NCI-H345 (cell line): ENCODE results near the gene VDR.
"Not testable (repeated sequence)": the region's sequence is repeated elsewhere in the genome, so short reads cannot be mapped to it uniquely, and the experiment has no call there.

ENCODE experiments used
- DNase-seq: peaks from one replicate; lab custom pipeline; 2025; lab: John Stamatoyannopoulos, UW

Gene VDR

GRCh38 chr12:47846294-47846996 is 58.3 kb downstream of the VDR start:
- no peak for DNase-seq

- DNase-seq = no peak
These were observed 59.7 kb downstream of the VDR start for GRCh38 chr12:47845081-47845480.

DNA sequence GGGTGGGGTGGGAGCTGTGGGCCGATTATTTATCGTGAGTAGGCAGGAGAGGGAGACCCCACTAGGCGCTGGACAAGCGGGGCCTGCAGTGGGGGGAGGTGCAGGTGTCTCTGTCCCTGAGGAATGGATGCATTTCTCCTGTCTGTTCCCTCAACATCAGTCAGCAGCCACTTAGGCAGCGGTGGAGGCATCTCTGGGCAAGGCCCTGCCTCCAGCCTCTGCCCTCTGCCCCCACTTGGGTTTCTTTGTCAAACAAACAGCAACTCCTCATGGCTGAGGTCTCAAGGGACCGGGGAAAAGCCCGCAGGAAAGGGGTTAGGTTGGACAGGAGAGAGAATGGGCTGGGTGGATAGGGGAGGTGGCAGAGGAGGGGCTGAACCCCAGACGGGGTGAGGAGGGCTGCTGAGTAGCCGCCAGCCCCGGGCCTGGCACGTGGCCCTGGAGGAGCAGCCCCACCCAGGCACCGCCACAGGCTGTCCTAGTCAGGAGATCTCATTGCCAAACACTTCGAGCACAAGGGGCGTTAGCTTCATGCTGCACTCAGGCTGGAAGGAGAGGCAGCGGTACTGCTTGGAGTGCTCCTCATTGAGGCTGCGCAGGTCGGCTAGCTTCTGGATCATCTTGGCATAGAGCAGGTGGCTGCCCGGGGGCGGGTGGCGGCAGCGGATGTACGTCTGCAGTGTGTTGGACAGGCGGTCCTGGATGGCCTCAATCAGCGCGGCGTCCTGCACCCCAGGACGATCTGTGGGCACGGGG is 60.4 kb downstream of the VDR start:
- no peak for DNase-seq

DNA sequence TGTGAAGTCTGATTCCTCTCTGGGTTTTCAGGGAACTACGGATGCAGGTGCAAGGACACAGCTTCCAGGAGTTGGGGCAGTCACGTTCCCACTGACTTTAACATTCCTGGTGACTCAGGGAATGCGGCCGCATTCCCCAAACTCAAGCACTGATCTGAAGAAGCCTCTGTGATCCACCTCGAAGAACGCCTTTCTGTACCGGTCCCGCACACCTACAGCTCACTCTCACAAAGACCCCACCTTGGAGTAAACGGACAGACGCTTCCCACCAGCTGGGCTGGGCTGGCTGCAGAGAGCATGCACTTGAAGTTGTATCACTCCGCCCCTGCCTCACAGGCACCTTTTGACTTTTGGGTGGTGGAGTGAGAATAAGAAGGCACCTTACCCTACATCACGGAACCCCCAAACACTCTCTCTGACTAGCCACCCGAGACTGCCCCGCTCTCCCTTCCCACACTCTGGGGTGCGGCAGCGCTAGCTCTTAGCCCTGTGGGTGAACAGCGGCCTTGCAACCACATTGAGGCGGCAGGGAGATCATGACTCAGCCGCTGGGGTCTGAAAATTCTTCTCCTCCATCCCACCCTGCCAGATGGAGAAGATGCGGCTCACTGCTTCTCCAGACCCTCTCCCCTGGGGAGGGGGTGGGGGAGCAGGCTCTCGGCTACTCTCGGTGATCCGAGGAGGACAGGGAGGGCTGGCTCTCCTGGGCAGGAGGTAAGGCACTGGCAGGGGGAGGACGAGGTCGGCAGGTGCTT is 61.4 kb downstream of the VDR start:
- no peak for DNase-seq

DNA sequence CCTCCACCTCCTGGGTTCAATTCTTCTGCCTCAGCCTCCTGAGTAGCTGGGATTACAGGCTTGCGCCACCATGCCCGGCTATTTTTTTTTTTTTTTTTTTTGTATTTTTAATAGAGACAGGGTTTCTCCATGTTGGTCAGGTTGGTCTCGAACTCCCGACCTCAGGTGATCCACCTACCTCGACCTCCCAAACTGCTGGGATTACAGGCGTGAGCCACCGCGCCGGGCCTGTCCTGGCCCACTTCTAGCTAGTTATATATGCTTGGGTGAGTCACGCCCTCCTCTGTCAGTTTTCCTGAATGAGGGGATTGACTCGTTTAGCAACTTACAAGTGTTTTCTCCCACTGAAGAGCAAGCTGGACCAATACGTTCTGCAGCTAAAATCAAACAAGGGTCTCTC is 62.3 kb downstream of the VDR start:
- DNase-seq = not testable (repeated sequence)

- no peak for DNase-seq
These were observed 62.9 kb downstream of the VDR start for GRCh38 chr12:47841910-47842309.

- no peak for DNase-seq
These were observed 63.3 kb downstream of the VDR start for GRCh38 chr12:47841501-47841900.

DNA sequence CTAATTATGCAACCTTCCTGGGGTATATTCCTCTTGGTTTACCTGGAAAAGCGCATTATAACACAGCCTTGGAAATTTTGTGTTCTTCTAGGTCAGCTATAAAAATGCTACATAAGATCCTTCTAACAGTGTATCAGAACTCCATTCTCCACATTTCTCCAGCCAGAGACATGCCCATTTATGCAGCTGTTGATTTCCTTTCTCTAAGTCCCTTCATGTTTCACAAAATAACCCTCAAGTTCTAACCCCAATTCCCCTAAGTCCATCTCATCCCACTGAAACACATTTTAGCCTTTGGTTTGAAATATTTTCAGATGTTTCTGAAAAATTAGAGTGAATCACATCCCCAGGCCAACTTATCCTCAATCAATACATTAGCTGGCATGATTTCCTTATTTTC is 64.2 kb downstream of the VDR start:
- DNase-seq = no peak

DNA sequence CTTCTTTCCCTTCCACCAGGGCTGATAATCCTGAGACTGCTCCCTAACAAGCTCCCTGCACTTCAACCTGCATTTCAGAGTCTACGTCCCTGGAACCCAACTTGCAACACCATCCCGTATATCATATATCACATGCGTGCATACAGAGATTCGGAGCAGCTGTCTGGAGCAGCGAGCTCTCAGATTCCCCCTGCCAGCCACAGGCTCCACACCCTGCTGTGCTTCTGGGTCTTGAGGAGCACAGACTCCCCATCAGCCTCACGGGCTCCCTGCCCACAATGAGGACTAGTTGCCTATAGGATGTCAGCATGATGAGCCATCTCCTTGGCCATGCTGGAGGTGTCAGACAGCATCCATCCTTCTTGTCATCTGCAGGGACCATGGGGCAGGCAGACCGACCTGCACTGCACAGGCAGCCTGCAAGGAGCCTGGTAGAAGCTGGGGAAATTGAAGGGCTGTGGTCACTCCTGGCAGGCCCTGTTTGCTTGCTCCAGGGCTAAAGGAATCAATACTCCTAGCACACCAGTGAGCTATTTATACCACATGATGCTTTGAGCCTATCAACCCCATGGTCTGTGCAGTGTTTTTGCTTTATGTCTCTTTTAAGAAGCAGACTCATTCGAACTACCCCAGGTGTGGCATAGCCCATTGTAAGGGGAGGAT is 65.4 kb downstream of the VDR start:
- DNase-seq = no peak

- DNase-seq = no peak
These were observed 66.4 kb downstream of the VDR start for GRCh38 chr12:47838286-47838931.

GRCh38 chr12:47837190-47838171 is 67.3 kb downstream of the VDR start:
- DNase-seq = peak; percentile 4

- DNase-seq = no peak
These were observed 69.0 kb downstream of the VDR start for GRCh38 chr12:47835831-47836155.

- DNase-seq = no peak
These were observed 69.6 kb downstream of the VDR start for GRCh38 chr12:47835006-47835830.

GRCh38 chr12:47834199-47834903 is 70.4 kb downstream of the VDR start:
- DNase-seq = no peak

DNA sequence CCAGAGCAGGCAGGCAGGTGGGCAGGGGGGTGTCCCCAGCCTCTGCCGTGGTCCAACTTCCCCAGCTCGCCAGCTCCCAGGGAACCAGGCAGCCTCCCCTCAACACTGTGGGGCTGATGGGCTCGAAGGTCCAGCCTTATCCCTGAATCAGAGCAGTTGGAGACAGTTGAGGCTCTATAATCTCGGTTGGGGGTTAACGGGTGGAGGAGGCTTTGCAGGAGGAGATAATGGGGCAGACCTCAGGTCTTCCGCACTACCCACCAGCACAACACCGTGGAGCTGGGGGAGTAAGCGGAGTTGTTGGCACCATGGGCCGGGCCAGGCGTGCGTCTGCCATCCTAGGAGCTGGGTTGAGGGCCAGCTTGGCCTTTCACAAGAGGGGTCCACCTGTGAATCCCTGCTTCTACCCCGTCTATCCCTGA is 71.2 kb downstream of the VDR start:
- no peak for DNase-seq

DNA sequence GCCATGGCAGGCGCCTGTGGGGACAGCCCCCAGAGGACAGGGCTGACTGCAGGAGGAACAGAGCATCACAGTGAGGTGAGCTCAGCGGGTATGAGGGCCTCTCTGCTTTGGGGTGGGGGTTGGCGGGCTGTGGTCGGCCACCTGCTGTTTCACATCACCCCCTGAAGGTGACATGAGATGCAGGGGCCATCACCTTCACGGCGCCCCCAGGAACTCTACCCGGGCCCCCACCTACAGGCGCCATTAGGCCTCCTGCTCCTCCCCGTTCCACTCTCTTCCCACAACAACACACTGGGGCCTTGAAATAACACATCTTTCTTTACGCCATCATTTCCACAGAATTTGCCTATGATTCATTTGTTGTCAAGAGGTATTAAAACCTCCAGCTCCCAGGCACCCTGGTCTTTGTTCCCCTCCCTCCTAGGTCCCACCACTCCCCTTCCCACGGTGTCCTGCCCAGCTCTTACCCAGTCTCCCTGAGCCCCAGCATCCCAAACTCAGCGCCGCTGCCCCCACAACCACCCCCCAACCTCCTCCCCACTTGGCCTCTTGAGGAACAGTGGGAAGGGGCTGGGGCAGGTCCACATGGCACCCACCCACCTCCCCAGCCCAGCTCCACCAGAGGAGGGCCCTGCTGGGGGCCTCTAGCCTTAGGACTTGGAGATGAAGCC is 72.4 kb downstream of the VDR start:
- no peak for DNase-seq

DNA sequence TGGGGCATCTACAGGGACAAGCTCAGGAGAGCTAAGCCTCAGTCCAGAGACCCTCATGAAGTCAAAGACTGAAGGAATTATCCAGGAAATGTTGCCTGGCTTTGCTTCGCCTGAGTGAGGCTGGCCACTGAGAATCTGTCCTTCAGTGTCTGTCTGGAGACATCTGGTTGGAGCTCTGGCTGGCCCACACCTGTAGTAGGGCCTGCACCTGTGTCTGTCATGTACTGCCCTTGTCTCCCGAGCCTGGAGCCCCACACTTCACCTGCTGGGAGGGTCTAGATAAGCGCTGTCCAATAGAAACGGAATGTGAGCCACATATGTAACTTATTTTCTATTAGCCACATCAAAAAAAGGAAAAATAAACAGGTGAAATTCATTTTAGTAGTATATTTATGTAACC is 75.2 kb downstream of the VDR start:
- DNase-seq = no peak

DNA sequence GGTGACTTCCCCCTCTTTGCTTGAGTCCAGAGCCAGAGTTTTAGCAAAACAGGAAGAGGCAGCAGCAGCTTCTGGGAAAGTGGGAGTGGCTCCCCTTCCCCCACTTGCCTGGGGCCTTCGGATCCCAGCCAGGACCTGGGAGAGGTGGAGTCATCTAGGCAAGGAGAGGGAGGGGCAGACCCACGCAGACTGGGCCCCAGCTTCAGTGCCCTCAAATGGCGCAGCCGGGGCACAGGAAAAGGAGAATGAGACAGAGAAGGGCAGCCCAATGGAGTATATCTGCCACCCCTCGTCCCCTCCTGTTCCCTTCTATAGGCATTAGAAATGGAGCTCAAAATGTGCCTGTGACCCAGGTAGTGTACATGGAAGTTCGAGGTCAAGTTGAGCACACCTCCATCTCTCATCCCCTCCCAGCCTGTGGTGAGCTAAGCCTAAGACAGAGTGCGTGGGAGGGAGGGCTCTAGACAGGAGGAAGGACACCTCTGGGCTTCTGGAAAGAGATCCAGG is 75.8 kb downstream of the VDR start:
- DNase-seq = no peak
